DND-41 (cell line): Measurements from ENCODE around the gene GLCCI1.

ENCODE experiments used
- CTCF ChIP-seq: IDR thresholded peaks from 2 replicates; pipeline ENCODE4 v1.5.1; 2012; ENCODE audit warnings: borderline replicate concordance, low read length, moderate library complexity, mild to moderate bottlenecking; ENCODE audit not compliant: poor library complexity, severe bottlenecking; ENCODE audit errors: extremely low read depth
- EZH2 ChIP-seq: IDR thresholded peaks from 3 replicates; pipeline ENCODE4 v1.6.1; 2012; ENCODE audit warnings: borderline replicate concordance, low read depth, mild to moderate bottlenecking, moderate library complexity, low read length, inconsistent platforms; ENCODE audit not compliant: severe bottlenecking

GRCh38 chr7:8085420-8085819 lies 116.8 kb downstream of the GLCCI1 start:
- TF ChIP-seq EZH2 (no peak), CTCF (no peak)
